KMS-11 (cell line): ENCODE results near the gene PSORS1C1.

Experiments used
- H2AFZ ChIP-seq: fragments of 200-600 bp; sonication (generic); 2 replicates; pipeline ENCODE4 v1.6.1; 2016; ENCODE audit warnings: antibody characterized with exemption, mixed run types, low read depth
- H3K27ac ChIP-seq: fragments of 200-600 bp; sonication (generic); 2 replicates; pipeline ENCODE4 v1.6.1; 2016; ENCODE audit warnings: mild to moderate bottlenecking, mixed run types
- H3K27me3 ChIP-seq: fragments of 200-600 bp; sonication (generic); 2 replicates; pipeline ENCODE4 v1.6.1; 2017; ENCODE audit warnings: mild to moderate bottlenecking, low read depth, mixed run types, moderate library complexity; ENCODE audit not compliant: insufficient read depth
- H3K36me3 ChIP-seq: fragments of 200-600 bp; sonication (generic); 2 replicates; pipeline ENCODE4 v1.6.1; 2017; ENCODE audit warnings: mild to moderate bottlenecking, mixed run types; ENCODE audit not compliant: insufficient read depth
- H3K4me1 ChIP-seq: fragments of 200-600 bp; sonication (generic); 2 replicates; pipeline ENCODE4 v1.6.1; 2016; ENCODE audit warnings: mild to moderate bottlenecking, low read depth, mixed run types; ENCODE audit not compliant: poor library complexity, severe bottlenecking
- H3K4me2 ChIP-seq: fragments of 200-600 bp; sonication (generic); 2 replicates; pipeline ENCODE4 v1.7.0; 2016; ENCODE audit warnings: mild to moderate bottlenecking, mixed run types
- H3K4me3 ChIP-seq: fragments of 200-600 bp; sonication (generic); IDR thresholded peaks from 2 replicates; pipeline ENCODE4 v1.6.1; 2017; ENCODE audit warnings: low read depth, low read length, mixed read lengths; ENCODE audit not compliant: insufficient read depth
- H3K79me2 ChIP-seq: fragments of 200-600 bp; sonication (generic); 2 replicates; pipeline ENCODE4 v1.6.1; 2016; ENCODE audit warnings: low read depth, mixed run types; ENCODE audit not compliant: insufficient read depth
- H3K9ac ChIP-seq: fragments of 200-600 bp; sonication (generic); 2 replicates; pipeline ENCODE4 v1.6.1; 2016; ENCODE audit warnings: mild to moderate bottlenecking, mixed run types
- H4K20me1 ChIP-seq: fragments of 200-600 bp; sonication (generic); 2 replicates; pipeline ENCODE4 v1.6.1; 2016; ENCODE audit warnings: mild to moderate bottlenecking, mixed run types; ENCODE audit not compliant: insufficient read depth
- TF ChIP-seq, protein P1 (sequence below): fragments of 200-600 bp; sonication (generic); conservative IDR thresholded peaks from 2 replicates; pipeline ENCODE4 v1.6.1; 2017; ENCODE audit warnings: low read depth, mild to moderate bottlenecking, antibody characterized with exemption, low read length, moderate library complexity, mixed read lengths

PSORS1C1 gene

DNA sequence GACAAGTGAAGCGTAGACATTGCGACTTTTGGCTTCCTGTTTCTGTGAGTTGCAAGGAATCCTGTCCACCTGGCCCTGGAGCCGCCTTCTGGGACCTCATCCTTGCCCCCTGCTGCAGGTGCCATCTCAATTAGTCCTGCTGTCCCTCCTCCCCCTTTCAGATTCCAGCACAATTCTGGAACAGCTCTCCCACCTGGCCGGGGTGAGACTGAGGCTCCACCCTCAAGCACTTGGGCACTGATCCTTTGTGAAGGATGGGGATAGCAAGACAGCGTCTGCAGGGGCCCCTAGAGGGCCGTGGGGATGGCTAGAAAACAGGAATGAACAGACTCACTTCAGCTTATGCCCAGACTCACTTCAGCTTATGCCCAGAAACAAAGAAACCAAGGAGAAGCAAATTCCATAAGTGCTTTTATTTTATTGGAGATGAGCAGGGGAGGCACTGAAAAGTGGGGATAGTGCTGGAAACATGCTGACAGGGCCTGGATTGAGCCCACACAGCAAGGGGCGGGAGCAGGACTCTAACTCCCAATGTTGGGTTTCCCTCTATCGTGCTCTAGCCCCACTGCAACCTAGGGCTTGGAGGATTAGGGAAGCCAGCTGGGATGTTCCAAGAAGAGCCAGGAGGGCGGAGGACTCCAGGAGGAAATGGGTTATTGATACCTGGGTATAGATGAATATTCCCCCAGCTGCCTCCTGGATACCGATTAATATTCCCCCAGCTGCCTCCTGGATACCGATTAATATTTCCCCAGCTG is 3.6 kb upstream of the PSORS1C1 start:
- no peak overlapping the region for H3K4me3 ChIP-seq
- H3K4me2 ChIP-seq = no peak overlapping the region
- TF ChIP-seq, protein P1, sequence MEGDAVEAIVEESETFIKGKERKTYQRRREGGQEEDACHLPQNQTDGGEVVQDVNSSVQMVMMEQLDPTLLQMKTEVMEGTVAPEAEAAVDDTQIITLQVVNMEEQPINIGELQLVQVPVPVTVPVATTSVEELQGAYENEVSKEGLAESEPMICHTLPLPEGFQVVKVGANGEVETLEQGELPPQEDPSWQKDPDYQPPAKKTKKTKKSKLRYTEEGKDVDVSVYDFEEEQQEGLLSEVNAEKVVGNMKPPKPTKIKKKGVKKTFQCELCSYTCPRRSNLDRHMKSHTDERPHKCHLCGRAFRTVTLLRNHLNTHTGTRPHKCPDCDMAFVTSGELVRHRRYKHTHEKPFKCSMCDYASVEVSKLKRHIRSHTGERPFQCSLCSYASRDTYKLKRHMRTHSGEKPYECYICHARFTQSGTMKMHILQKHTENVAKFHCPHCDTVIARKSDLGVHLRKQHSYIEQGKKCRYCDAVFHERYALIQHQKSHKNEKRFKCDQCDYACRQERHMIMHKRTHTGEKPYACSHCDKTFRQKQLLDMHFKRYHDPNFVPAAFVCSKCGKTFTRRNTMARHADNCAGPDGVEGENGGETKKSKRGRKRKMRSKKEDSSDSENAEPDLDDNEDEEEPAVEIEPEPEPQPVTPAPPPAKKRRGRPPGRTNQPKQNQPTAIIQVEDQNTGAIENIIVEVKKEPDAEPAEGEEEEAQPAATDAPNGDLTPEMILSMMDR = no peak
- no peaks in the 10 kb centered on the region for H3K4me1 ChIP-seq
- no peaks in the 10 kb centered on the region for H4K20me1 ChIP-seq
- no peak overlapping the region for H3K27ac ChIP-seq
- H3K27me3 ChIP-seq = peaks cover 24% of the 10 kb centered on the region
- no peak overlapping the region for H3K9ac ChIP-seq
- H2AFZ ChIP-seq = no peak overlapping the region
- no peaks in the 10 kb centered on the region for H3K36me3 ChIP-seq
- no peaks in the 10 kb centered on the region for H3K79me2 ChIP-seq

DNA sequence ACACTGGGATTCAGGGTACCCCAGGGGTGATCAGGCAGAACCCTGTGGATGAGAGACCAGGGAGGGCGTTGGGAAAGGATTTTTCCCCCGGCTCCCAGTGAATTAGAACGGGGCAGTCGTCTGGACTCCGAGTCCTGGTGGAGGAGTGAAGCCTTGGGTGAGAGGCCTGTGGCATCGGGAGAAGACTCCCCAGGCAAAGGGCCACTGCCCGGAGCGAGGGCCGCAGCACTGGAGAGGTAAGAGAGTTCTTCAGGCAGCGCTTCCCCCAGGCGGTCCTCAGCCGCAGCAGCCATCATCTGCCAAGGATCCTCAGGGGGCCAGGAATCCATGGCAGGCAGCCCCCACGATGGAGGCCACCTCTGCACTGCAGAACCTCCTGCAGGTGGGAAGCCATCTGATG is 2.9 kb upstream of the PSORS1C1 start:
- Histone ChIP-seq H3K27me3 (peaks cover 31% of the 10 kb centered on the region), H3K4me2 (no peak overlapping the region)
- TF ChIP-seq, protein P1 = no peak

DNA sequence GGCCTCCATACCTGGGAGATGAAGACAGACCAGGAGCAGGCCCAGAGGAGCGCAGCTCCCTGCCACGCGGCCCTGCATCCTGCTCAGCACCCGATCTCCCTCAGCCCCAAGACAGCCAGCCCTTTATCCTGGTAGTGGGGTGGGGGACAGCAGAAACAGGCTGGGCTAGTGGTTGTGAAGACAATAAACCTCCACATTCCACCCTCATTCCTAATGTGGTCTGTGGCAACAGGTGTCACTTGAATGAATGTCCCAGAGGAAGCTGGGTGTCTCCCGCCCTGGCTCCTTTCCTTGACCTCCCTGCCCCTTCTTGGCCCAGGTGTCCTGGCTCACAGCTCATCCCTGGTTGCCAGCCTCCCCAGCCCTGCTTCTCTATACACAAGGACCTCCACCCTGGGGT is 2.1 kb upstream of the PSORS1C1 start, which contains the start of gene C6orf15:
C6orf15 (minus strand) TSS at position 98 of the 400 bp plus-strand sequence; CDS start at position 78, 20 bp downstream.
- H3K36me3 ChIP-seq = no peaks in the 10 kb centered on the region
- H3K27me3 ChIP-seq = peaks cover 38% of the 10 kb centered on the region
- H3K4me1 ChIP-seq = no peaks in the 10 kb centered on the region
- H3K9ac ChIP-seq = no peak within 1 kb of the TSS
- H3K79me2 ChIP-seq = no peaks in the 10 kb centered on the region
- H4K20me1 ChIP-seq = no peaks in the 10 kb centered on the region
- H2AFZ ChIP-seq = no peak within 1 kb of the TSS
- H3K4me3 ChIP-seq = no peak within 1 kb of the TSS
- H3K4me2 ChIP-seq = no peak within 1 kb of the TSS
- TF ChIP-seq, protein P1 = no peak
- H3K27ac ChIP-seq = no peak within 1 kb of the TSS

More for the DNA sequence above, 2.9 kb upstream of the PSORS1C1 start:
- no peak overlapping the region for H3K27ac ChIP-seq
- no peak overlapping the region for H2AFZ ChIP-seq
- no peaks in the 10 kb centered on the region for H3K79me2 ChIP-seq
- no peaks in the 10 kb centered on the region for H3K4me1 ChIP-seq
- no peak overlapping the region for H3K9ac ChIP-seq
- H4K20me1 ChIP-seq = no peaks in the 10 kb centered on the region
- H3K4me3 ChIP-seq = no peak overlapping the region
- H3K36me3 ChIP-seq = no peaks in the 10 kb centered on the region

DNA sequence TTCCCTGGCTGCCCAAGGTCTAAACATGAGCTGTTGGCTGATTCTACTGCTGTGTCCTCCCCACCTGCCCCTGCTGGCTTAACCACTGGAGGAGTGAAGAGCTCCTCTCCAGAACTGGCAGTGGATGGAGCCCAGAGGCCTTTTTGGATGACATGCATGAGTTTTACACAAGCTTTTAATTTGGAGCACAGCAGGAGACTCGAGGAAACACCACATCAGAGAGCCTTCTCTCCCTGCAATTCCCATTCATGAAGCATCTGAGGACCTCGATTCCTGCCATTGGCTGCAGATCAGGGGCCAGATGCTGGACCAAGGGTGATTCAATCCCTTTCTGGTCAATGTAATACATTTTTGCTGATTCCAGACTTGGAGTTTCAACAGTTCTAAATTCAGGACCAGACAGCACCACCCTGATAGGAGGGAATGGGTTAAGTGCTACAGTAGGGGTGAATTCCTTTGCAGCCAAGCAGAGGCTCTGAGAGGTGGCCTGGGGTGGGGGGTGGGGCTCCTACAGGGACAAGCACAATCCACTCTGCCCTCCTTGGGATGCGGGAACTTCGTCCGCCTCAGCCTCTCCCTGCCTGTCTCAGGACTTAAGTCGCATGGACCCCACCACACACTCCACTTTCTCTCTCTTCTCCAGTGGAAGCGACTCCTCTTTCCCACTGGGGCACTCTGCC is 599 bp upstream of the PSORS1C1 start:
- no peaks in the 10 kb centered on the region for H3K36me3 ChIP-seq
- no peaks in the 10 kb centered on the region for H3K79me2 ChIP-seq
- H3K4me1 ChIP-seq = no peaks in the 10 kb centered on the region
- H3K27me3 ChIP-seq = peaks cover 53% of the 10 kb centered on the region
- H3K9ac ChIP-seq = no peak overlapping the region
- TF ChIP-seq, protein P1 = no peak
- H3K4me2 ChIP-seq = no peak overlapping the region
- H3K4me3 ChIP-seq = no peak overlapping the region
- no peaks in the 10 kb centered on the region for H4K20me1 ChIP-seq
- H3K27ac ChIP-seq = no peak overlapping the region
- no peak overlapping the region for H2AFZ ChIP-seq
